Progenitor cell of endocrine pancreas (in vitro differentiated cells): Measurements from ENCODE around the gene RNF214. TPM values are rescaled to one million over a fixed set of nuclear protein-coding genes. Genes with fewer than 3 reads are reported as not detected.

Source experiments
- DNase-seq: peaks from one replicate; pipeline ENCODE4 v3.0.0; 2021; ENCODE audit warnings: low spot score; ENCODE audit not compliant: unreplicated experiment
- H3K27ac Mint-ChIP-seq: 2 replicates; pipeline ENCODE4 v1.8.0; 2021; ENCODE audit warnings: mild to moderate bottlenecking, moderate library complexity, mixed read lengths
- H3K27me3 Mint-ChIP-seq: 2 replicates; pipeline ENCODE4 v1.8.0; 2021; ENCODE audit warnings: mixed read lengths
- H3K36me3 Mint-ChIP-seq: 2 replicates; pipeline ENCODE4 v1.8.0; 2022; ENCODE audit warnings: mixed read lengths; ENCODE audit not compliant: insufficient read depth
- H3K4me1 Mint-ChIP-seq: 2 replicates; pipeline ENCODE4 v1.8.0; 2021; ENCODE audit warnings: low read depth, mixed read lengths
- H3K4me3 Mint-ChIP-seq: 2 replicates; pipeline ENCODE4 v1.8.0; 2021; ENCODE audit warnings: low read depth, mild to moderate bottlenecking, moderate library complexity, mixed read lengths
- H3K9me3 Mint-ChIP-seq: 2 replicates; pipeline ENCODE4 v1.8.0; 2021; ENCODE audit warnings: low read depth, mixed read lengths
- total RNA-seq: library from RNA; stranded (reverse); gene quantifications from 2 replicates; pipeline ENCODE4 v1.2.1, GENCODE V29; 2021
- TF ChIP-seq, protein P1 (sequence below): fragments of 200-600 bp; sonication (generic); IDR thresholded peaks from one replicate; pipeline ENCODE4 v1.5.0; 2021; ENCODE audit warnings: antibody characterized with exemption, mild to moderate bottlenecking; ENCODE audit not compliant: unreplicated experiment

RNF214 gene
- total RNA-seq, 1 donor from 2014 or later: 55.8 TPM

DNA sequence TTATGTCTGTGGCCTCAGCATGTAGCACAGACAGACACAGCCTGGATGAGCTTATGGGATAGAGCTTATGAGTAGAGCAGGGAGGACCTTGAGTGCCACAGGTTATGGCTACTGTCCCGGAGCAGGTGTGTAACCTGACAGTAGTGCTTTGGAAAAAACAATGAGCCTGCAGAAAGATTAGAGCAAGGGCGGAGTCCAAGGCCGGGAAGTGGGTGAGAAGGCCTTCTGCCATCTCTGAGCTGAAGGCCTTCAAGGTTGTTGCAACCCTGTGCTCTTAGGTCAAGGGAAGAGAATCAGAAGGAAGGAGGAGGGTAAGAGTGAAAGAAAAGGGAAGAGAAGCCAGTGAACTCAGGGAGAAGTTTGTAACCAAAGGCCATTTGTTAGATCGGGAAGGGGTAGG, 37.2 kb upstream of the RNF214 start:
- Mint-ChIP-seq H3K4me3 (no peak overlapping the region), H3K27ac (peak overlapping the region; percentile 8)

DNA sequence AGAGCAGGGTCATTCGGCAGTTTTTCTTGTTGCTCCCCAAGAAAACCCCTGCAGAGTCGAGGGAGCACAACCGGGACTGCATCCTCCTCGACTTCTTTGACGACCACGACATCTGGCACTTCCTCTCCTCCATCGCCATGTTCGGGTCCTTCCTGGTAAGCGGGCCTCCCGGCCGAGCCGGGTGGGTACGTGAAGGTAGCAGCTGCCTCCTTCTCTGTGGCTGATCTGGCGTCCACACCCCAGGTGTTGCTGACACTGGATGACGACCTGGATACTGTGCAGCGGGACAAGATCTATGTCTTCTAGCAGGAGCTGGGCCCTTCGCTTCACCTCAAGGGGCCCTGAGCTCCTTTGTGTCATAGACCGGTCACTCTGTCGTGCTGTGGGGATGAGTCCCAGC, 36.7 kb upstream of the RNF214 start:
- peaks cover 17% of the 10 kb centered on the region for H3K27me3 Mint-ChIP-seq
- peaks cover 8% of the 10 kb centered on the region for H3K36me3 Mint-ChIP-seq
- no peak overlapping the region for H3K4me3 Mint-ChIP-seq
- no peaks in the 10 kb centered on the region for H3K9me3 Mint-ChIP-seq
- H3K27ac Mint-ChIP-seq: no peak overlapping the region
- no peak for DNase-seq
- peaks cover 3% of the 10 kb centered on the region for H3K4me1 Mint-ChIP-seq
- TF ChIP-seq, protein P1, sequence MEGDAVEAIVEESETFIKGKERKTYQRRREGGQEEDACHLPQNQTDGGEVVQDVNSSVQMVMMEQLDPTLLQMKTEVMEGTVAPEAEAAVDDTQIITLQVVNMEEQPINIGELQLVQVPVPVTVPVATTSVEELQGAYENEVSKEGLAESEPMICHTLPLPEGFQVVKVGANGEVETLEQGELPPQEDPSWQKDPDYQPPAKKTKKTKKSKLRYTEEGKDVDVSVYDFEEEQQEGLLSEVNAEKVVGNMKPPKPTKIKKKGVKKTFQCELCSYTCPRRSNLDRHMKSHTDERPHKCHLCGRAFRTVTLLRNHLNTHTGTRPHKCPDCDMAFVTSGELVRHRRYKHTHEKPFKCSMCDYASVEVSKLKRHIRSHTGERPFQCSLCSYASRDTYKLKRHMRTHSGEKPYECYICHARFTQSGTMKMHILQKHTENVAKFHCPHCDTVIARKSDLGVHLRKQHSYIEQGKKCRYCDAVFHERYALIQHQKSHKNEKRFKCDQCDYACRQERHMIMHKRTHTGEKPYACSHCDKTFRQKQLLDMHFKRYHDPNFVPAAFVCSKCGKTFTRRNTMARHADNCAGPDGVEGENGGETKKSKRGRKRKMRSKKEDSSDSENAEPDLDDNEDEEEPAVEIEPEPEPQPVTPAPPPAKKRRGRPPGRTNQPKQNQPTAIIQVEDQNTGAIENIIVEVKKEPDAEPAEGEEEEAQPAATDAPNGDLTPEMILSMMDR: no peak

More for the DNA sequence above, 37.2 kb upstream of the RNF214 start:
- Mint-ChIP-seq H3K9me3 (no peaks in the 10 kb centered on the region), H3K36me3 (peaks cover 11% of the 10 kb centered on the region), H3K4me1 (peaks cover 3% of the 10 kb centered on the region), H3K27me3 (peaks cover 14% of the 10 kb centered on the region)
- DNase-seq: no peak
- TF ChIP-seq, protein P1: no peak

DNA sequence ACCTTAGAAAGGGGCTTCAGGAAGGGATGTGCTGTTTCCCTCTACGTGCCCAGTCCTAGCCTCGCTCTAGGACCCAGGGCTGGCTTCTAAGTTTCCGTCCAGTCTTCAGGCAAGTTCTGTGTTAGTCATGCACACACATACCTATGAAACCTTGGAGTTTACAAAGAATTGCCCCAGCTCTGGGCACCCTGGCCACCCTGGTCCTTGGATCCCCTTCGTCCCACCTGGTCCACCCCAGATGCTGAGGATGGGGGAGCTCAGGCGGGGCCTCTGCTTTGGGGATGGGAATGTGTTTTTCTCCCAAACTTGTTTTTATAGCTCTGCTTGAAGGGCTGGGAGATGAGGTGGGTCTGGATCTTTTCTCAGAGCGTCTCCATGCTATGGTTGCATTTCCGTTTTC, 35.5 kb upstream of the RNF214 start:
- H3K4me1 Mint-ChIP-seq: peaks cover 3% of the 10 kb centered on the region
- no peak overlapping the region for H3K4me3 Mint-ChIP-seq
- H3K9me3 Mint-ChIP-seq: no peaks in the 10 kb centered on the region
- no peak for DNase-seq
- TF ChIP-seq, protein P1: no peak
- H3K36me3 Mint-ChIP-seq: peaks cover 6% of the 10 kb centered on the region
- H3K27ac Mint-ChIP-seq: no peak overlapping the region
- H3K27me3 Mint-ChIP-seq: peaks cover 18% of the 10 kb centered on the region

- peaks cover 6% of the 10 kb centered on the region for H3K36me3 Mint-ChIP-seq
- H3K9me3 Mint-ChIP-seq: no peaks in the 10 kb centered on the region
- no peak for DNase-seq
- no peak overlapping the region for H3K27ac Mint-ChIP-seq
- no peak overlapping the region for H3K4me3 Mint-ChIP-seq
- H3K4me1 Mint-ChIP-seq: peaks cover 3% of the 10 kb centered on the region
- TF ChIP-seq, protein P1: peak; percentile 55
- peaks cover 18% of the 10 kb centered on the region for H3K27me3 Mint-ChIP-seq
Observed at GRCh38 chr11:117197516-117198456, 34.7 kb upstream of the RNF214 start.

DNA sequence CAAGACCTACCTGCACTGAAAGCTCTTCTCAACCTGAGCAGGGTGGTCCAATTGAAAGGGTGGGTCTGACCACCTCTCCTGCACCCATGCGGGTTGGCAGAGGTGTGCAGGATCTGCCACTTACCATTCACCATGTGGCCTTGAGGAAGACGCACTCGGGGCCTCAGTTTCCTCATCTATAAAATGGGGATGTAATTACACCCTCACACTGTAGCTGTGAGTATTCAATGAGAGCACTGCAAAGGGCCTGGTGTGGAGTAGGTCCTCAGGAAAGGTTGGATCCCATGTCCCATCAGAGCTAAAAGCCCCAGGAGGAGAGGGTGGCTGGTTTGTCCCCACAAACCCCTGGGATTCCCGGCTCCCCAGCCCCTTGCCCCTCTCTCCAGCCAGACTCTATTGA, 33.9 kb upstream of the RNF214 start:
- TF ChIP-seq, protein P1: no peak
- Mint-ChIP-seq H3K27ac (no peak overlapping the region), H3K4me3 (no peak overlapping the region), H3K9me3 (no peaks in the 10 kb centered on the region), H3K4me1 (peaks cover 3% of the 10 kb centered on the region), H3K27me3 (peaks cover 18% of the 10 kb centered on the region), H3K36me3 (peaks cover 6% of the 10 kb centered on the region)
- DNase-seq: no peak
